Testis (tissue), 2 donors: ENCODE results near the gene APH1B.

ENCODE experiments used
- POLR2A ChIP-seq: fragments of 450-650 bp; IDR thresholded peaks from one replicate; pipeline ENCODE4 v1.6.1; 2017; ENCODE audit warnings: antibody characterized with exemption, mild to moderate bottlenecking, moderate library complexity
- TF ChIP-seq, protein P1 (sequence below), 3 experiments: fragments of 450-650 bp in 2 of 3; fragments of 200-600 bp in 1 of 3; sonication (generic) in 1 of 3; IDR thresholded peaks; one replicate each; pipeline ENCODE4 v1.5.1; 2016 to 2019; ENCODE audit warnings: antibody characterized with exemption in 3 of 3, mild to moderate bottlenecking in 2 of 3, moderate library complexity in 1 of 3

DNA sequence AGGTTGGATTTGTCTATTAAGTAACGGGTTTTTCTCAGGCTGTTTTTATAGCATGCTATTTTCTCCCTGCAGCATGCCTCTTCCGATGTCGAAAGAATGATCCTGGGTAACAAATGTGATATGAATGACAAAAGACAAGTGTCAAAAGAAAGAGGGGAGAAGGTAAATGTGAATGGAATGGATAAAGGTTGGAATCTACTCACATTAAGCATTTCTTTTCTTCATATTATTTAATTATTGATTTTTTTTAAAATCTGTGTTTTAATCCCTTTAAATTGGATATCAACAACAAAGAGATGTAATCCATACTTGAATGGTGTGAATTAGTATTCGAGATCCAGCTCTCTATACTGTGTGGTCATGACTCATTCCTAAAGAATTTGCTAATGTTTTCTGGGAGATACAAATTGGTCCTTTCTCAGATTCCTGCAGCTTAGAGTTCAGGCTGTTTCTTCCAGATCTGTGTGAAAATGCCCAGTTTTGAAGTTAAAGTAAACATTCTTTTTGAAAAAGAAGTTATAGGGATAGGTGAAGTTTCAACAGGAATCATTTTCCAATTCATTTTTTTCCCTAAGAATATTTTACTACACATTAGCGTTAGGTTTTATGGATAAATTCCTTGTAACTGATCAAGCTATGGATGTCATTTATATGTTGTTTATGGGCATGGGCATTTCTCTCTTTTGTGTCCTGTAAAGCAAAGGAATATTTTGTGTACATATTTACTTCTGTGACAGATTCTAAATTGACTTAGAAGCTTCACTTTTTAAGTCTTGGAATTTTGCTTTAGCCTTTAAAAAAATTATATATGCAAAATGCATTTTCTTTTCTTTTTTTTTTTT, 20.8 kb upstream of the APH1B start:
- TF ChIP-seq, protein P1, sequence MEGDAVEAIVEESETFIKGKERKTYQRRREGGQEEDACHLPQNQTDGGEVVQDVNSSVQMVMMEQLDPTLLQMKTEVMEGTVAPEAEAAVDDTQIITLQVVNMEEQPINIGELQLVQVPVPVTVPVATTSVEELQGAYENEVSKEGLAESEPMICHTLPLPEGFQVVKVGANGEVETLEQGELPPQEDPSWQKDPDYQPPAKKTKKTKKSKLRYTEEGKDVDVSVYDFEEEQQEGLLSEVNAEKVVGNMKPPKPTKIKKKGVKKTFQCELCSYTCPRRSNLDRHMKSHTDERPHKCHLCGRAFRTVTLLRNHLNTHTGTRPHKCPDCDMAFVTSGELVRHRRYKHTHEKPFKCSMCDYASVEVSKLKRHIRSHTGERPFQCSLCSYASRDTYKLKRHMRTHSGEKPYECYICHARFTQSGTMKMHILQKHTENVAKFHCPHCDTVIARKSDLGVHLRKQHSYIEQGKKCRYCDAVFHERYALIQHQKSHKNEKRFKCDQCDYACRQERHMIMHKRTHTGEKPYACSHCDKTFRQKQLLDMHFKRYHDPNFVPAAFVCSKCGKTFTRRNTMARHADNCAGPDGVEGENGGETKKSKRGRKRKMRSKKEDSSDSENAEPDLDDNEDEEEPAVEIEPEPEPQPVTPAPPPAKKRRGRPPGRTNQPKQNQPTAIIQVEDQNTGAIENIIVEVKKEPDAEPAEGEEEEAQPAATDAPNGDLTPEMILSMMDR (IDR thresholded peaks at IDR 0.05) = no peak
- TF ChIP-seq POLR2A = no peak
